Lower leg skin (tissue), 4 donors: ENCODE results near the gene SNCB. TPM values are rescaled to one million over a fixed set of nuclear protein-coding genes. Genes with fewer than 3 reads are reported as not detected.
A peak's percentile ranks its signal among the peaks of the same experiment; 100 is the strongest.

Experiments used
- DNase-seq, 2 donors: peaks; one replicate each; pipeline ENCODE4 v3.0.0-alpha.2; 2019; ENCODE audit warnings: low spot score in 2 of 2
- H3K4me3 ChIP-seq: fragments of 200-600 bp; sonication (generic); 2 replicates; pipeline ENCODE4 v1.5.1; 2017; ENCODE audit warnings: mild to moderate bottlenecking, low read depth; ENCODE audit not compliant: poor library complexity, severe bottlenecking
- POLR2A ChIP-seq, 2 donors: fragments of 450-650 bp; IDR thresholded peaks; one replicate each; pipeline ENCODE4 v1.6.1; 2016 to 2017; ENCODE audit warnings: antibody characterized with exemption in 2 of 2, mild to moderate bottlenecking in 1 of 2, moderate library complexity in 1 of 2
- WGBS, 2 donors: methylation state at CpG; one replicate each; pipeline ENCODE4 v1.1.5; 2018; 5-methylcytosine and 5-hydroxymethylcytosine counted together
- intact Hi-C: fragments of 100-400 bp; cut with DNase I; formaldehyde crosslinking; loops from one replicate; pipeline ENCODE4 v1.15.0; 2023; ENCODE audit warnings: low total_unique reads
- total RNA-seq, 4 donors: library from RNA; depleted of rRNA; stranded (reverse); fragments of >200 nt; gene quantifications; one replicate each; pipeline ENCODE4 v1.1.0, GENCODE V29; 2016
- TF ChIP-seq, protein P1 (sequence below), 3 donors: fragments of 450-650 bp; IDR thresholded peaks; one replicate each; pipeline ENCODE4 v1.5.1; 2016; ENCODE audit warnings: antibody characterized with exemption in 3 of 3, mild to moderate bottlenecking in 3 of 3, moderate library complexity in 2 of 3

The SNCB gene
- total RNA-seq, 4 donors from 2014 or later, result not detected

DNA sequence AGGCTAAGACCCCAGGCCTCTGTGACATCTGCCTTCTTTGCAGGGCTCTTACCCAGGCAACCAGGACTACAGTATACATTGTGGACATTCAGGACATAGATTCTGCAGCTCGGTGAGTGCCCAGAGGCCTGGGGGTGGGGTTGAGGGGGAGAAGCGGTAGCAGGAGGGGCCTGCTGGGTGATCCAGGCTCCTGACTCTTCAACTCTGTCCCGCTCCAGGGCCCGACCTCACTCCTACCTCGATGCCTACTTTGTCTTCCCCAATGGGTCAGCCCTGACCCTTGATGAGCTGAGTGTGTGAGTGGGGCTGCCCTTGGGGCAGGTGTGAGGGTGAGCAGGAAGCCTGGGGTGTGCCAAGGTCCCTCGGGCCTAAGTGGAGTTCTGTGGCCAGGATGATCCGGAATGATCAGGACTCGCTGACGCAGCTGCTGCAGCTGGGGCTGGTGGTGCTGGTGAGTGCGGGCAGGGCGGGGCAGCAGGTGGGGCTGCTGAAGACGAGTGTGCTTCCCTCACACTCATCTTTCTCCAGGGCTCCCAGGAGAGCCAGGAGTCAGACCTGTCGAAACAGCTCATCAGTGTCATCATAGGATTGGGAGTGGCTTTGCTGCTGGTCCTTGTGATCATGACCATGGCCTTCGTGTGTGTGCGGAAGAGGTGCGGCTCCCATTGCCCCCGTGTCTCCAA lies 40.2 kb downstream of the SNCB start:
- no peak overlapping the region for H3K4me3 ChIP-seq
- no peak for TF ChIP-seq POLR2A (IDR thresholded peaks at IDR 0.05)
- TF ChIP-seq, protein P1, sequence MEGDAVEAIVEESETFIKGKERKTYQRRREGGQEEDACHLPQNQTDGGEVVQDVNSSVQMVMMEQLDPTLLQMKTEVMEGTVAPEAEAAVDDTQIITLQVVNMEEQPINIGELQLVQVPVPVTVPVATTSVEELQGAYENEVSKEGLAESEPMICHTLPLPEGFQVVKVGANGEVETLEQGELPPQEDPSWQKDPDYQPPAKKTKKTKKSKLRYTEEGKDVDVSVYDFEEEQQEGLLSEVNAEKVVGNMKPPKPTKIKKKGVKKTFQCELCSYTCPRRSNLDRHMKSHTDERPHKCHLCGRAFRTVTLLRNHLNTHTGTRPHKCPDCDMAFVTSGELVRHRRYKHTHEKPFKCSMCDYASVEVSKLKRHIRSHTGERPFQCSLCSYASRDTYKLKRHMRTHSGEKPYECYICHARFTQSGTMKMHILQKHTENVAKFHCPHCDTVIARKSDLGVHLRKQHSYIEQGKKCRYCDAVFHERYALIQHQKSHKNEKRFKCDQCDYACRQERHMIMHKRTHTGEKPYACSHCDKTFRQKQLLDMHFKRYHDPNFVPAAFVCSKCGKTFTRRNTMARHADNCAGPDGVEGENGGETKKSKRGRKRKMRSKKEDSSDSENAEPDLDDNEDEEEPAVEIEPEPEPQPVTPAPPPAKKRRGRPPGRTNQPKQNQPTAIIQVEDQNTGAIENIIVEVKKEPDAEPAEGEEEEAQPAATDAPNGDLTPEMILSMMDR (IDR thresholded peaks at IDR 0.05), result no peak
- 60 to 71% methylated on average over 17 of the region's 17 CpGs for WGBS, 2 donors
- intact Hi-C loops, result no loop called here
- no peak for DNase-seq

DNA sequence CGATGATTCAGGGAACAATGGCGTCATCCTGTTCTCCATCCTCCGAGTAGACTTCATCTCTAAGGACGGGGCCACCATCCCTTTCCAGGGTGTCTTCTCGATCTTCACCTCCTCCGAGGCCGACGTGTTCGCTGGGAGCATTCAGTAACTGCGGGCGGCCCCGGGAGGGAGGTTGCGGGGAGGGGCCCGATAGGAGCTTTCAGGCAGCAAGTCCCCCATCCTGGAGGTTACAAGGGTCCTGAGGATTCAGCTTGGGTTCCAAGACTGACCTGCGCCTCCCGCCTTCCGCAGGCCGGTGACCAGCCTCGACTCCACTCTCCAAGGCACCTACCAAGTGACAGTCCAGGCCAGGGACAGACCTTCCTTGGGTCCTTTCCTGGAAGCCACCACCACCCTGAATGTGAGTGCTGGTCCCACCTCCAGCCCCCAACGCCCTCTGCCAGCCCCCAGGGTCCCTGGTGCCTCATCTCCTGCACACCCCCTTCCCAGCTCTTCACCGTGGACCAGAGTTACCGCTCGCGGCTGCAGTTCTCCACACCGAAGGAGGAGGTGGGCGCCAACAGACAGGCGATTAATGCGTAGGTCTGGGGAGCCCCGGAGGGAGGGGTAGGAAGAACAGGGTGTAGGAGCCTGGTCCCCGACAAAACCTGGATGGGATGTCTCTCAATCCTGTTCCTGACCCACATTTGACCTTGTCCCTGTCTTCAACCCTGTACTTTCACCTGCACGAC lies 41.1 kb downstream of the SNCB start:
- TF ChIP-seq POLR2A (IDR thresholded peaks at IDR 0.05), result no peak
- TF ChIP-seq, protein P1 (IDR thresholded peaks at IDR 0.05), result no peak
- intact Hi-C loops, result no loop called here
- DNase-seq, result no peak
- WGBS, 2 donors, result 84 to 89% methylated on average over 31 of the region's 31 CpGs
- H3K4me3 ChIP-seq, result no peak overlapping the region

DNA sequence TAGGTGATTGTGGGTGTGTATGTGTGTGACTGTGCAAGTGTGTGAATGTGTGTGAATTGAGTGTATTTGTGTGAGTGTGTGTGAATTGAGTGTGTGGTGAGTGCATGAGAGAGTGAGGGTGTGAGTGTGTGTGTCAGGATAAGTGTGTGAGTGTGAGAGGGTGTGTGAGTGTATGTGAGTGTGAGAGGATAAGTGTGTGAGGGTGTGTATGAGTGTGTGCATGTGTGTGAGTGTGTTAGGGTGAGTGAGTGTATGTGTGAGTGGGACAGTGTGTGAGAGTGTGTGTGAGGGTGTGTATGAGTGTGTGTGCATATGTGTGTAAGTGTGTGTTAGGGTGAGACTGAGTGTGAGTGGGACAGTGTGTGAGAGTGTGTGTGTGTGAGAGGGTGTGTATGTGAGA lies 42.0 kb downstream of the SNCB start:
- TF ChIP-seq POLR2A (IDR thresholded peaks at IDR 0.05), result no peak
- TF ChIP-seq, protein P1 (IDR thresholded peaks at IDR 0.05), result peak in 1 of 3 donors; percentile 8
- intact Hi-C loops, result no loop called here
- DNase-seq, result no peak

DNA sequence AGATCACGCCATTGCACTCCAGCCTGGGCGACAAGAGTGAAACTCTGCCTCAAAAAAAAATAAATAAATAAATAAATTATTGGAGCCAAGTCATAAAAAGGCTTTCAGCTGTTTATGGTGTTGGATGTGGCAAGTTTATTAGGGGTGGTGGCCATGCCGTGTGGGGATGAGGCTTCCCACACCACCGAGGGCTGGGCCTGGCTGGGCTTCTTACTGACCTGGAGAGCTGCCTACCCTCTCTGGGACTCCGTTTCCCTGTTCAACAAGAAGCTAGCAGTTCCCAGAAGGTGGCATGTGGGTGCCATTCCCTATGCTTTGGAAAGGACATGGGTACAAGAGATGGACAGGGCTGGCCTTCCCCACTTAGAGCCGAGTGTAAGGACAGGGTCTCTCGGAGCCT lies 42.9 kb downstream of the SNCB start:
- DNase-seq, result no peak
- TF ChIP-seq POLR2A (IDR thresholded peaks at IDR 0.05), result no peak
- TF ChIP-seq, protein P1 (IDR thresholded peaks at IDR 0.05), result no peak
- intact Hi-C loops, result no loop called here
- WGBS, 2 donors, result 80 to 81% methylated on average over 7 of the region's 7 CpGs
- no peak overlapping the region for H3K4me3 ChIP-seq

More for the DNA sequence above, 42.0 kb downstream of the SNCB start:
- H3K4me3 ChIP-seq, result no peak overlapping the region

DNA sequence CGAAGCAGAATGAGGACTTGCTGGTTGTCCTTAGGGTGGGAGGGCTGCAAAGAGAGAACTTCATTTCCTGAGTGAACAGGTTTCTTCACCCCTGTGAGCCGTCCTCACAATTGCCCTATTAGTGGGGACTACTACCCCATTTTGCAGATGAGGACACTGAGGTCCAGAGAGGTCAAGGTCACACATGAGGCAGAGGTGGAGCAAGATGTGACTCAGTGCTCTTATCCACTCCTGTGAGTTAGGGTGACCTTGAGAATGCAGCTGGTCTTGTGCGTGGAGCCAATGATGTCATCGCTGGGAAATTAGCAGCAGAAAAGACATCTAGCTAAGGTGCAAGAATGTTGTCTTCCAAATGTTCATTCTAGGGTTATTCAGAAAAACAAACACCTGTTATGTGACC lies 47.3 kb downstream of the SNCB start:
- intact Hi-C loops, result no loop called here
- H3K4me3 ChIP-seq, result no peak overlapping the region
- no peak for DNase-seq
- TF ChIP-seq, protein P1 (IDR thresholded peaks at IDR 0.05), result no peak
- no peak for TF ChIP-seq POLR2A (IDR thresholded peaks at IDR 0.05)
- WGBS, 2 donors, result 82 to 86% methylated on average over 4 of the region's 4 CpGs
